ENCODE measurements around the gene CASS4. TPM values are rescaled to one million over a fixed set of nuclear protein-coding genes. Genes with fewer than 3 reads are reported as not detected.

The CASS4 gene
- total RNA-seq, 1 experiment from 2014 or later: 0.28 TPM

DNA sequence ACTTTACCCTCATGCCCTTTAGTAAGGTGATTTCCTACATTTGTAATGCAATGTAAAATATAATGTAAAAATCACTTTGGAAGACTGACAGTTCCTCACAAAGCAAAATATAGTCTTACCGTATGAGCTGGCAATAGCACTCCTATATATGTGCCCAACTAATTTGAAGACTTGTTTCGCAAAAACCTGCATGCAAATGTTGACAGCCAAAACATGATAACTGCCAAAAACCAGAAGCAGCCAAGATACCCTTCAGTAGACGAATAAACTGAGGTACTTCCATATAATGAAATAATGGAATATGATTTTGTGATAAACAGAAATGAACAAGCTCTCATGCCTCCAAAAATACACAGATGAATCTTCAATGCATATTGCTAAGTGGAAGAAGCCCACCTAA, 33.7 kb upstream of the CASS4 start:
- peaks cover 91% of the 10 kb centered on the region for H3K36me3 ChIP-seq (ENCODE audit: insufficient read depth, low read length, poor library complexity, severe bottlenecking)
- BruUV-seq (replicated peaks): no TSS peak
- POLR2A ChIA-PET (ENCODE audit: low non-redundant PET): no interaction called here

DNA sequence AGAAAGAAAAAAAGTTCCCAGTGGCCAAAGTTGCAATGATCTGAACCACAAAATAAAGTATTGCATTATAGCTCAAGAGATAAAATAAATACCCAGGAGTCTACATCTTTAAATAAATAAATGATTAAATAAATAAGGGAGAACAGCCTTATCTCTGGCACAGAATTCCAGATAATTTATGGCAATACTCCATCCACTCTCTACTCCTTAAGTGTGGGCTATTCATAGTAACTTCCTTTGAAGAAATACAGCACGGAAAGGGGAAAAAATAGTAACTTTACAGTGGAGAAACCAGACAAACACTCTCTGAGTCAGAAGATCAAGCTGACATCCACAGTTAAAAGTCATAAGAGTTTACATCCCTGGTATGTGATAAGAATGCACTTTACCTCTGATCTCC, 31.7 kb upstream of the CASS4 start:
- Histone ChIP-seq H3K27ac (ENCODE audit: low read depth, low read length, poor library complexity, severe bottlenecking) (no peak overlapping the region), H3K9me3 (ENCODE audit: low read depth, low read length, poor library complexity, severe bottlenecking) (no peaks in the 10 kb centered on the region), H3K36me3 (ENCODE audit: insufficient read depth, low read length, poor library complexity, severe bottlenecking) (peaks cover 95% of the 10 kb centered on the region), H3K4me1 (ENCODE audit: insufficient read depth, low read length, poor library complexity, severe bottlenecking) (no peaks in the 10 kb centered on the region), H3K4me3 (ENCODE audit: low read depth, low read length, poor library complexity, severe bottlenecking) (no peak overlapping the region), H3K27me3 (replicated peaks; ENCODE audit: insufficient read depth, low read depth, low read length, poor library complexity) (no peaks in the 10 kb centered on the region)
- no peak for DNase-seq (ENCODE audit: low spot score)
- ChIA-PET POLR2A (ENCODE audit: low non-redundant PET) (no interaction called here), CTCF (no interaction called here)
- BruUV-seq (replicated peaks): no TSS peak
- intact Hi-C loops (cut with micrococcal nuclease; ENCODE audit: unreplicated experiment): no loop called here
- no peak for TF ChIP-seq EZH2 (IDR thresholded peaks at IDR 0.05; ENCODE audit: borderline replicate concordance, low read depth, low read length, poor library complexity, severe bottlenecking)
- TF ChIP-seq, protein P1, sequence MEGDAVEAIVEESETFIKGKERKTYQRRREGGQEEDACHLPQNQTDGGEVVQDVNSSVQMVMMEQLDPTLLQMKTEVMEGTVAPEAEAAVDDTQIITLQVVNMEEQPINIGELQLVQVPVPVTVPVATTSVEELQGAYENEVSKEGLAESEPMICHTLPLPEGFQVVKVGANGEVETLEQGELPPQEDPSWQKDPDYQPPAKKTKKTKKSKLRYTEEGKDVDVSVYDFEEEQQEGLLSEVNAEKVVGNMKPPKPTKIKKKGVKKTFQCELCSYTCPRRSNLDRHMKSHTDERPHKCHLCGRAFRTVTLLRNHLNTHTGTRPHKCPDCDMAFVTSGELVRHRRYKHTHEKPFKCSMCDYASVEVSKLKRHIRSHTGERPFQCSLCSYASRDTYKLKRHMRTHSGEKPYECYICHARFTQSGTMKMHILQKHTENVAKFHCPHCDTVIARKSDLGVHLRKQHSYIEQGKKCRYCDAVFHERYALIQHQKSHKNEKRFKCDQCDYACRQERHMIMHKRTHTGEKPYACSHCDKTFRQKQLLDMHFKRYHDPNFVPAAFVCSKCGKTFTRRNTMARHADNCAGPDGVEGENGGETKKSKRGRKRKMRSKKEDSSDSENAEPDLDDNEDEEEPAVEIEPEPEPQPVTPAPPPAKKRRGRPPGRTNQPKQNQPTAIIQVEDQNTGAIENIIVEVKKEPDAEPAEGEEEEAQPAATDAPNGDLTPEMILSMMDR (conservative IDR thresholded peaks at IDR 0.05; ENCODE audit: low read depth, low read length): no peak

More for the DNA sequence above, 33.7 kb upstream of the CASS4 start:
- intact Hi-C loops (cut with micrococcal nuclease; ENCODE audit: unreplicated experiment): no loop called here
- no peak overlapping the region for H3K4me3 ChIP-seq (ENCODE audit: low read depth, low read length, poor library complexity, severe bottlenecking)
- H3K4me1 ChIP-seq (ENCODE audit: insufficient read depth, low read length, poor library complexity, severe bottlenecking): no peaks in the 10 kb centered on the region
- no peaks in the 10 kb centered on the region for H3K27me3 ChIP-seq (replicated peaks; ENCODE audit: insufficient read depth, low read depth, low read length, poor library complexity)
- no peak for DNase-seq (ENCODE audit: low spot score)
- no peak for TF ChIP-seq EZH2 (IDR thresholded peaks at IDR 0.05; ENCODE audit: borderline replicate concordance, low read depth, low read length, poor library complexity, severe bottlenecking)
- TF ChIP-seq, protein P1 (conservative IDR thresholded peaks at IDR 0.05; ENCODE audit: low read depth, low read length): no peak
- no peak overlapping the region for H3K27ac ChIP-seq (ENCODE audit: low read depth, low read length, poor library complexity, severe bottlenecking)
- CTCF ChIA-PET: no interaction called here
- no peaks in the 10 kb centered on the region for H3K9me3 ChIP-seq (ENCODE audit: low read depth, low read length, poor library complexity, severe bottlenecking)

DNA sequence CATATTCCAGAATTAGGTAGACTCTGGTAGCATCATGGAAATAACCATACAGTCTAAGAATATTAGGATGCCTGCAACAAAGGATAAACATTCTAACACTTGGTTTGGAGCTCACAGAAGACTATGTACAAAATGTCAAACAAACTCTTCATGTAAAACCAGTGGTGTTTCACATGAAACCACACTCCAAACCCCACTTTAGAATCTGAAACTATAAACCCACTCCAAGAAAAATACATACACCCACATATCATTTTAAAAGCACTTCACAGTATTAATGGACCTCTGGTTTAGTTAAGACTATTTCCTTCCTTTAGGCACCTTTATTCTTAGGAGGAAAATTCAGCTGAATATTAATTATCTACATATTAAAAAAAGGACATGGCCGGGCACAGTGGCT, 30.6 kb upstream of the CASS4 start:
- TF ChIP-seq EZH2 (IDR thresholded peaks at IDR 0.05; ENCODE audit: borderline replicate concordance, low read depth, low read length, poor library complexity, severe bottlenecking): no peak
- TF ChIP-seq, protein P1 (conservative IDR thresholded peaks at IDR 0.05; ENCODE audit: low read depth, low read length): no peak
- Histone ChIP-seq H3K9me3 (ENCODE audit: low read depth, low read length, poor library complexity, severe bottlenecking) (no peaks in the 10 kb centered on the region), H3K36me3 (ENCODE audit: insufficient read depth, low read length, poor library complexity, severe bottlenecking) (peaks cover 96% of the 10 kb centered on the region), H3K27me3 (replicated peaks; ENCODE audit: insufficient read depth, low read depth, low read length, poor library complexity) (no peaks in the 10 kb centered on the region), H3K4me1 (ENCODE audit: insufficient read depth, low read length, poor library complexity, severe bottlenecking) (no peaks in the 10 kb centered on the region), H3K4me3 (ENCODE audit: low read depth, low read length, poor library complexity, severe bottlenecking) (no peak overlapping the region), H3K27ac (ENCODE audit: low read depth, low read length, poor library complexity, severe bottlenecking) (no peak overlapping the region)
- CTCF ChIA-PET: no interaction called here
- intact Hi-C loops (cut with micrococcal nuclease; ENCODE audit: unreplicated experiment): no loop called here
- POLR2A ChIA-PET (ENCODE audit: low non-redundant PET): interaction anchor here (0.7 kb wide), 1 partner anchor 23 kb away, joined by 4 read pairs; the partner anchor contains the start of gene FAM210B
- DNase-seq (ENCODE audit: low spot score): no peak
- BruUV-seq (replicated peaks): no TSS peak
